Lung (tissue), 12 donors: ENCODE results near the gene NDUFA3. TPM values are rescaled to one million over a fixed set of nuclear protein-coding genes. Genes with fewer than 3 reads are reported as not detected.
A peak's percentile ranks its signal among the peaks of the same experiment; 100 is the strongest.
"Not testable (repeated sequence)": the region's sequence is repeated elsewhere in the genome, so short reads cannot be mapped to it uniquely, and the experiment has no call there.

Experiments used
- ATAC-seq: fragments of 200-7000 bp; cut with Tn5 transposase; one replicate; pipeline ENCODE4 v1.9.1; 2020; ENCODE audit warnings: moderate number of reproducible peaks; ENCODE audit not compliant: insufficient read depth, low FRiP score
- DNase-seq, 3 donors: peaks; one replicate each; pipeline ENCODE4 v3.0.0-alpha.2; 2013 to 2017
- H3K27ac ChIP-seq, 2 donors: one replicate each; pipeline ENCODE4 v1.5.1; 2013; ENCODE audit warnings: mild to moderate bottlenecking in 2 of 2, moderate library complexity in 2 of 2, control low read depth in 1 of 2, inconsistent platforms in 1 of 2, low read depth in 1 of 2, low read length in 1 of 2
- H3K27me3 ChIP-seq, 3 donors: one replicate each; pipeline ENCODE4 v1.5.1; 2013; ENCODE audit warnings: low read length in 2 of 3; ENCODE audit not compliant: control insufficient read depth in 3 of 3, insufficient read depth in 3 of 3
- H3K36me3 ChIP-seq, 4 donors: one replicate each; pipeline ENCODE4 v1.5.1; 2013; ENCODE audit warnings: low read length in 4 of 4, mild to moderate bottlenecking in 1 of 4, moderate library complexity in 1 of 4; ENCODE audit not compliant: control insufficient read depth in 4 of 4, insufficient read depth in 4 of 4
- H3K4me1 ChIP-seq, 5 donors: one replicate each; pipeline ENCODE4 v1.5.1; 2013; ENCODE audit warnings: low read length in 5 of 5, mild to moderate bottlenecking in 2 of 5, moderate library complexity in 1 of 5; ENCODE audit not compliant: control insufficient read depth in 5 of 5, insufficient read depth in 5 of 5
- H3K4me3 ChIP-seq: one replicate; pipeline ENCODE4 v1.5.1; 2013; ENCODE audit warnings: mild to moderate bottlenecking, control low read depth, moderate library complexity
- H3K9ac ChIP-seq, 2 donors: one replicate each; pipeline ENCODE4 v1.5.1; 2013; ENCODE audit warnings: low read length in 2 of 2, control low read depth in 1 of 2; ENCODE audit not compliant: insufficient read depth in 1 of 2
- H3K9me3 ChIP-seq, 4 donors: one replicate each; pipeline ENCODE4 v1.5.1; 2013; ENCODE audit warnings: low read length in 3 of 4, mild to moderate bottlenecking in 1 of 4, moderate library complexity in 1 of 4; ENCODE audit not compliant: control insufficient read depth in 4 of 4, insufficient read depth in 3 of 4
- WGBS, 2 donors: extraction: QIAGEN DNeasy Blood & Tissue Kit; methylation state at CpG; one replicate each; pipeline ENCODE4 v1.1.7; 2013; 5-methylcytosine and 5-hydroxymethylcytosine counted together
- polyA plus RNA-seq, 2 donors: library from polyadenylated mRNA; stranded (reverse); fragments of 200-250 nt; gene quantifications; one replicate each; pipeline ENCODE4 v1.2.1, GENCODE V29; 2013
- total RNA-seq, 2 donors: library from RNA; depleted of rRNA in 1 of 2; stranded (reverse); fragments of >200 nt in 1 of 2; gene quantifications; one replicate each; pipeline ENCODE4 v1.2.1, GENCODE V29; 2014 to 2021
- TF ChIP-seq, protein P1 (sequence below): IDR thresholded peaks from 2 replicates; pipeline ENCODE4 v1.5.1; 2012; ENCODE audit warnings: mild to moderate bottlenecking; ENCODE audit errors: control extremely low read depth, extremely low read depth
- donor health status: control.
- donor health status: control.
- donor health status: Bipolar disorder and iron deficiency.
- donor health status: healthy.
- donor health status: DM: yes; HTN: yes; CAD: no.

Gene NDUFA3
- total and polyA plus RNA-seq, 4 donors: 12.8 to 548 (median 116) TPM

DNA sequence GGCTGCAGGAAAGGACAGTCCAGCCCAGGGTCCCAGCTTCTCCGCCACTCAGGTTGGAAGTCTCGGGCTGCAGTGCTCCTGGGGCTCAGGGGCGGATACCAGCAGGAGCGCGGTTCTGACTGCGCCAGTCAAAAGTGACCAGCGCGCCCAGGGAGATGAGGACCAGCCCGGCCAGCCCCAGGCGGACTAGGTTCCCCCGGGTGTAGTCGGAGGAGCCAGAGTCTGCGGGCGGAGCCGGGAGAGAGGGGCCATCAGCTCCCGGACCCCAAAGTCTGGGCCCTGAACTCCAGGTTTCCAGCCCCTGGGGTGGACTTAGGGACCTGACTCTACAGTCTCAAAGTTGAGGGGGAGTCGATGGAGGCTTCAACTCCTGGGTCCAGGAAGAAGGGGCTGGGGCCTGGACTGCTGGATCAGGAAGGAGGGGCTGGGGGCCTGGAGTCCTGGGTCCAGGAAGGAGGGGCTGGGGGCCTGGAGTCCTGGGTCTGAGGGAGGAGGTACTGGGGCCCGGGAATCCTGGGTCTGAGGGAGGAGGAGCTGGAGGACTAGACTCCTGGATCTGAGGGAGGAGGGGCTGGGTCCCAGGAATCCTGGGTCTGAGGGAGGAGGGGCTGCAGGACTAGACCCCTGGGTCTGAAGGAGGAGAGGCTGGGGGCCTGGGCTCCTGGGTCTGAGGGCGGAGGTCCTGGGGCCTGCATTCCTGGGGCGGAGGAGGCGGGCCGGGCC lies 7.4 kb upstream of the NDUFA3 start:
- no peaks in the 10 kb centered on the region for H3K9me3 ChIP-seq
- WGBS, 2 donors: 73 to 78% methylated on average over 20 to 22 of the region's 22 CpGs
- peaks cover 0 to 7% (median 0%) of the 10 kb centered on the region in 5 donors for H3K4me1 ChIP-seq
- no peaks in the 10 kb centered on the region for H3K36me3 ChIP-seq
- no peak overlapping the region for H3K9ac ChIP-seq
- ATAC-seq (no peak), DNase-seq (no peak)
- TF ChIP-seq, protein P1, sequence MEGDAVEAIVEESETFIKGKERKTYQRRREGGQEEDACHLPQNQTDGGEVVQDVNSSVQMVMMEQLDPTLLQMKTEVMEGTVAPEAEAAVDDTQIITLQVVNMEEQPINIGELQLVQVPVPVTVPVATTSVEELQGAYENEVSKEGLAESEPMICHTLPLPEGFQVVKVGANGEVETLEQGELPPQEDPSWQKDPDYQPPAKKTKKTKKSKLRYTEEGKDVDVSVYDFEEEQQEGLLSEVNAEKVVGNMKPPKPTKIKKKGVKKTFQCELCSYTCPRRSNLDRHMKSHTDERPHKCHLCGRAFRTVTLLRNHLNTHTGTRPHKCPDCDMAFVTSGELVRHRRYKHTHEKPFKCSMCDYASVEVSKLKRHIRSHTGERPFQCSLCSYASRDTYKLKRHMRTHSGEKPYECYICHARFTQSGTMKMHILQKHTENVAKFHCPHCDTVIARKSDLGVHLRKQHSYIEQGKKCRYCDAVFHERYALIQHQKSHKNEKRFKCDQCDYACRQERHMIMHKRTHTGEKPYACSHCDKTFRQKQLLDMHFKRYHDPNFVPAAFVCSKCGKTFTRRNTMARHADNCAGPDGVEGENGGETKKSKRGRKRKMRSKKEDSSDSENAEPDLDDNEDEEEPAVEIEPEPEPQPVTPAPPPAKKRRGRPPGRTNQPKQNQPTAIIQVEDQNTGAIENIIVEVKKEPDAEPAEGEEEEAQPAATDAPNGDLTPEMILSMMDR: no peak
- no peak overlapping the region for H3K4me3 ChIP-seq
- peaks cover 3 to 32% (median 7%) of the 10 kb centered on the region in 3 donors for H3K27me3 ChIP-seq
- H3K27ac ChIP-seq: no peak overlapping the region

GRCh38 chr19:54095859-54096616 lies 6.6 kb upstream of the NDUFA3 start:
- H3K4me3 ChIP-seq, H3K9me3 ChIP-seq, H3K36me3 ChIP-seq, H3K27ac ChIP-seq, H3K9ac ChIP-seq, H3K4me1 ChIP-seq, ATAC-seq: not testable (repeated sequence)
- WGBS, 2 donors: 3 to 5% methylated on average over 10 to 46 of the region's 46 CpGs
- DNase-seq: peak; percentile 31 to 63 (median 60)
- H3K27me3 ChIP-seq: peaks cover 3 to 32% (median 7%) of the 10 kb centered on the region in 3 donors

- Histone ChIP-seq H3K4me3 (no peak overlapping the region), H3K9ac (no peak overlapping the region), H3K9me3 (no peaks in the 10 kb centered on the region), H3K27me3 (peaks cover 3 to 32% (median 7%) of the 10 kb centered on the region in 3 donors), H3K36me3 (no peaks in the 10 kb centered on the region), H3K27ac (peak overlapping the region in 1 of 2 donors; percentile 6), H3K4me1 (peaks cover 0 to 7% (median 0%) of the 10 kb centered on the region in 5 donors)
- 8 to 13% methylated on average over 14 of the region's 14 CpGs for WGBS, 2 donors
- TF ChIP-seq, protein P1: no peak
- ATAC-seq (no peak), DNase-seq (no peak)
These were observed 6.0 kb upstream of the NDUFA3 start for GRCh38 chr19:54096617-54097106.
